HCEC 1CT (cell line): Measurements from ENCODE around the gene MYL2.

Experiments
- DNase-seq: peaks from one replicate; pipeline ENCODE4 v3.0.0-alpha.2; 2017

Gene MYL2

GRCh38 chr12:110929818-110930217, 9.4 kb upstream of the MYL2 start:
- DNase-seq: no peak

DNA sequence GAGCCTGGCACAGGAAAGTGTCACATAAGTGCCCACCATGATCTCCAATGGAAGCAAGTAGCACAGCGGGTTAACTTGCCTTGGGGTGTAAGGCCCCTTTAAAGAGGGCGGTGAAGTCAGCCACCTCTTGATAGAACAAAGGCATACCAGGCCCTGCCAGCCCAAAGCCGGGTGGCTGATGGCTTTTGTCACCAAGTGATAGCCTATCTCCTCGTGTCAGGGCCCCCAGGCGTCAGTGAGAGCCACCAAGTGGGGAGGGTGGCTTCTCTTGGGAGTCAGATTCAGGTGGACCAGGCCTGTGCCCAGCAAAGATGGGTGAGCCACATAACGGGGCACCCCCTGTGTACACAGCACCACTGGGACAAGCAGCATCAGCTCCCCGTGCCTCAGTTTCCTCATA, 8.3 kb upstream of the MYL2 start:
- no peak for DNase-seq

- no peak for DNase-seq
Observed at GRCh38 chr12:110927546-110927945, 7.2 kb upstream of the MYL2 start.

DNA sequence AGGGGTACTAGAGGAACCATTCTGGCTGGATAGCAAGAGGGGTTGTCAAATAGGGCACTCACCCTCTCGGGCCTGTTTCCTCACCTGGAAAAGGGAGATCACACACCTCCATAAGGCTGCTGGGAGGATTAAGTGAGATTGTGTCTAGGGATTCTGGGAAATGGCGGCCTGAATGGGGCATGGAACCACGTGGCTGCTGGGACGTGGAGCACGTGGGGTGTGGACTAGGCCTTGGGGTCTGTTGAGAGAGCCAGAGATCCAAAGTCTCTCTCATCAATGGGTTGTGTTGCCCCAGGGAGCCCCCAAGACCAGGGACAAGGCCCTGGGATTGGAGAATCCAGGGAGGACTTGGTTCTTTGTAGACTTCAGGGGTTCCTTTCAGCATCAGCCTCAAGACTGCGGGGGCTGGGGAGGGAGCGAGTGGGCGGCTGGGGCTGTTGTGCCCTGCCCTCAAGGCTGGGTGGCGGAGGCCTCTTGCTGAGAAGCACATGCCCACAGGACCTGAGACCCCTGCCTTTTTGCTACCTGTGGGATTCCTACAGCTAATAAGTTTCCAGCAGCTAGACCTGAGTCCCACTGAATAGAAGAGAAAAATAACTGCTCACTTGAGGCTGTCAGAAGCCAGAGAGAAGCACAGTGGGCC, 3.4 kb upstream of the MYL2 start:
- DNase-seq: no peak

DNA sequence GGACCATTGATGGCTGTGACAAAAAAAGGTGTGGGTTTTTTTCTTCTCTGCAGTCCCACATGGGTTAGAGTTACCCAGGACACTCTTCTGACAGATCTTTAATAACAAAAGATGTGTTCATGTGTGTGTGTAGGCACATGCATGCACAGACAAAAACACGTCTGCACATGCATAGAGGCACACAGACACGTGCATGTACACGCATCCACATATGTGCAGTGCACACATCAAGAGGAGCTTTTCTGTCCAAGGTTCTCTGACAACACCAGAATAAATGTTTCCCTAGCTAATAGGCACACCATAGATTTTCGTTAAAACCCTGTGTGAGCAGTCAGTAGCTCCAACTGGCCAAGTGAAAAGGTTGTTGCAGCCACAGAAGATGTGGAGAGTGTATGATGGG, 2.8 kb upstream of the MYL2 start:
- no peak for DNase-seq

GRCh38 chr12:110922652-110923051, 2.3 kb upstream of the MYL2 start:
- DNase-seq: no peak

- DNase-seq: peak; percentile 59
Observed at GRCh38 chr12:110921262-110921661, 883 bp upstream of the MYL2 start.

GRCh38 chr12:110919720-110920119, 659 bp downstream of the MYL2 start:
- DNase-seq: no peak

GRCh38 chr12:110917961-110918360, 2.4 kb downstream of the MYL2 start:
- no peak for DNase-seq

DNA sequence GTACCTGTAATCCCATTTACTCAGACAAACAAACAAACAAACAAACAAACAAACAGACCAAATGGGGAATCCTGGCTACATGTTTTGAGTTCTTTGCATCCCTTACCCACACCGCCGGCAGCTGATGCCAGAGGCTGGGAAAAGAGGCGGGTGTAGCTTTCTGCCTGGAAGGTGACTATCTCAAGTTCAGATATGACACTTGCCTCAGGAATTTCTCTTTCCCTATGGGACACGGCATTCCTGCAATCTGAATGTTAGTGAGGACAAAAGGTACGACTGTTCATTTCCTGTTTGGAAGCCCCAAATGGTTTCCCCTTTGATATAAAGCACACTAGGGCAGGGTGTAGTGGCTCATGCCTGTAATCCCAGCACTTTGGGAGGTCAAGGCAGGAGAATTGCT, 2.9 kb downstream of the MYL2 start:
- peak; percentile 55 for DNase-seq

GRCh38 chr12:110916295-110916875, 4.0 kb downstream of the MYL2 start:
- DNase-seq: peak; percentile 23

- no peak for DNase-seq
Observed at GRCh38 chr12:110913119-110914056, 7.0 kb downstream of the MYL2 start.

- no peak for DNase-seq
Observed at GRCh38 chr12:110912263-110912662, 8.1 kb downstream of the MYL2 start.

- DNase-seq: no peak
Observed at GRCh38 chr12:110908377-110909152, 11.8 kb downstream of the MYL2 start.

GRCh38 chr12:110907583-110907982, 12.8 kb downstream of the MYL2 start:
- no peak for DNase-seq

GRCh38 chr12:110906985-110907384, 13.4 kb downstream of the MYL2 start:
- no peak for DNase-seq

DNA sequence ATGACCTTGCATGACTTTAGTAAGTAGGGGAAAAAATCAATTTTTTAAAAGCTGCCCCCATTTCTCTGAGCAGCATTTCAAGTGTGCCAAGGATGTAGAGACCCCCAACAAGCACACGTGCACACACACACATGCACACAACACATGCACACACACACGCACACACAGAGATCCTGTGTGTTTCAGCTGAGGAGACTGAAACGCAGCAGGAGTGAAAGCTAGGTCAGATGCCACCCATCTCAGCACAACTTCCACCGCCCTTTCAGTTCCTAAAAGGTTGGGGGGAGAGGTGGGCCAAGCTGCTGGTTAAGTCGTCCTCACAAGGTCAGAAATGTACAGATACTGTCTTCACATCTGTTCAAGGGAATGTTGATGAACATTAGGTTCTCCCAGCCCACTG, 13.9 kb downstream of the MYL2 start:
- DNase-seq: no peak

- DNase-seq: no peak
Observed at GRCh38 chr12:110906083-110906482, 14.3 kb downstream of the MYL2 start.

GRCh38 chr12:110903511-110903910, 16.9 kb downstream of the MYL2 start:
- DNase-seq: no peak

- no peak for DNase-seq
Observed at GRCh38 chr12:110901401-110901800, 19.0 kb downstream of the MYL2 start.

- DNase-seq: no peak
Observed at GRCh38 chr12:110896559-110896958, 23.8 kb downstream of the MYL2 start.

GRCh38 chr12:110893956-110894355, 26.4 kb downstream of the MYL2 start:
- no peak for DNase-seq

DNA sequence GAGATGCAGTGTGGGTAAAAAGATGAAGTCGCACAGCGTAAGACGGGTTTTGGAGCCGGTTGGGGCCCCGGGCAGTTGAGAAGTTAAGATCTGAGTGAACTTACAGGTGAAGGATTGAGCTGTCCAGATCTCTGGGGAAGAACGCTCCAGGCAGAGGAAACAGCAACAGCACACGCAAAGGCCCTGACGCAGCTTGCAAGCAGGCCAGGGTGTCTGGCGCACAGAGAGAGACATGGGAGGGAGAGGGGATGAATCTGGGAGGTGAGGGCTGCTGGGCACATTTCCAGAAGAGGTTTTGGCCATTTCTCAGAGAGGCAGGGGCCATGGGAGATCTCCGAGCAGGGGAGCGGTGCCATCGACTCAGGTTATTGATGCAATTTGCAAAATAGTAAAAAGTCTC, 31.0 kb downstream of the MYL2 start:
- DNase-seq: no peak
